ENCODE data around the gene PHF2.

Gene PHF2

GRCh38 chr9:93586290-93587057 lies 10.1 kb downstream of the PHF2 start:
- peaks cover 8% of the 10 kb centered on the region for H3K36me3 Mint-ChIP-seq
- H3K9me3 Mint-ChIP-seq = peaks cover 2% of the 10 kb centered on the region
- no peak for DNase-seq (ENCODE audit: low spot score in 2 of 2)
- no peak overlapping the region for H3K4me3 Mint-ChIP-seq
- no peak for ATAC-seq (ENCODE audit: low read depth)
- H3K27ac Mint-ChIP-seq = no peak overlapping the region
- no peaks in the 10 kb centered on the region for H3K27me3 Mint-ChIP-seq
- H3K4me1 Mint-ChIP-seq = peaks cover 27% of the 10 kb centered on the region

GRCh38 chr9:93587284-93587650 lies 10.9 kb downstream of the PHF2 start:
- Mint-ChIP-seq H3K9me3 (peaks cover 2% of the 10 kb centered on the region), H3K4me1 (peaks cover 25% of the 10 kb centered on the region), H3K27ac (no peak overlapping the region), H3K4me3 (no peak overlapping the region), H3K27me3 (no peaks in the 10 kb centered on the region), H3K36me3 (peaks cover 8% of the 10 kb centered on the region)
- DNase-seq (ENCODE audit: low spot score in 2 of 2) (no peak), ATAC-seq (ENCODE audit: low read depth) (no peak)

GRCh38 chr9:93587651-93588347 lies 11.4 kb downstream of the PHF2 start:
- Mint-ChIP-seq H3K36me3 (peaks cover 8% of the 10 kb centered on the region), H3K4me3 (no peak overlapping the region), H3K9me3 (peaks cover 2% of the 10 kb centered on the region), H3K27me3 (no peaks in the 10 kb centered on the region), H3K27ac (no peak overlapping the region), H3K4me1 (peaks cover 26% of the 10 kb centered on the region)
- DNase-seq (ENCODE audit: low spot score in 2 of 2) (no peak), ATAC-seq (ENCODE audit: low read depth) (no peak)

GRCh38 chr9:93588641-93589609 lies 12.5 kb downstream of the PHF2 start:
- peak in 1 of 2 donors; percentile 5 for DNase-seq (ENCODE audit: low spot score in 2 of 2)
- peaks cover 2% of the 10 kb centered on the region for H3K9me3 Mint-ChIP-seq
- H3K27ac Mint-ChIP-seq = peak overlapping the region; percentile 40
- no peak overlapping the region for H3K4me3 Mint-ChIP-seq
- peaks cover 27% of the 10 kb centered on the region for H3K4me1 Mint-ChIP-seq
- peaks cover 8% of the 10 kb centered on the region for H3K36me3 Mint-ChIP-seq
- no peak for ATAC-seq (ENCODE audit: low read depth)
- H3K27me3 Mint-ChIP-seq = no peaks in the 10 kb centered on the region

GRCh38 chr9:93589688-93590087 lies 13.3 kb downstream of the PHF2 start:
- H3K27ac Mint-ChIP-seq = peak overlapping the region; percentile 40

GRCh38 chr9:93590609-93591234 lies 14.3 kb downstream of the PHF2 start:
- Mint-ChIP-seq H3K36me3 (no peaks in the 10 kb centered on the region), H3K9me3 (no peaks in the 10 kb centered on the region), H3K4me1 (peaks cover 30% of the 10 kb centered on the region), H3K27me3 (no peaks in the 10 kb centered on the region), H3K4me3 (no peak overlapping the region), H3K27ac (no peak overlapping the region)
- ATAC-seq (ENCODE audit: low read depth) (no peak), DNase-seq (ENCODE audit: low spot score in 2 of 2) (no peak)

More at GRCh38 chr9:93589688-93590087, 13.3 kb downstream of the PHF2 start:
- DNase-seq (ENCODE audit: low spot score in 2 of 2) (no peak), ATAC-seq (ENCODE audit: low read depth) (no peak)
- peaks cover 30% of the 10 kb centered on the region for H3K4me1 Mint-ChIP-seq
- H3K4me3 Mint-ChIP-seq = no peak overlapping the region
- peaks cover 3% of the 10 kb centered on the region for H3K36me3 Mint-ChIP-seq
- H3K9me3 Mint-ChIP-seq = no peaks in the 10 kb centered on the region
- no peaks in the 10 kb centered on the region for H3K27me3 Mint-ChIP-seq

- Mint-ChIP-seq H3K9me3 (no peaks in the 10 kb centered on the region), H3K36me3 (no peaks in the 10 kb centered on the region), H3K27me3 (no peaks in the 10 kb centered on the region), H3K4me3 (no peak overlapping the region), H3K27ac (no peak overlapping the region), H3K4me1 (peaks cover 36% of the 10 kb centered on the region)
- ATAC-seq (ENCODE audit: low read depth) (no peak), DNase-seq (ENCODE audit: low spot score in 2 of 2) (no peak)
Measured at GRCh38 chr9:93591301-93592007, 15.1 kb downstream of the PHF2 start.

GRCh38 chr9:93592008-93592642 lies 15.7 kb downstream of the PHF2 start:
- no peak for ATAC-seq (ENCODE audit: low read depth)
- H3K4me3 Mint-ChIP-seq = no peak overlapping the region
- H3K36me3 Mint-ChIP-seq = no peaks in the 10 kb centered on the region
- H3K27me3 Mint-ChIP-seq = no peaks in the 10 kb centered on the region
- no peaks in the 10 kb centered on the region for H3K9me3 Mint-ChIP-seq
- H3K4me1 Mint-ChIP-seq = peaks cover 31% of the 10 kb centered on the region
- H3K27ac Mint-ChIP-seq = no peak overlapping the region
- no peak for DNase-seq (ENCODE audit: low spot score in 2 of 2)

- Mint-ChIP-seq H3K27me3 (no peaks in the 10 kb centered on the region), H3K9me3 (no peaks in the 10 kb centered on the region), H3K4me1 (peaks cover 34% of the 10 kb centered on the region), H3K4me3 (no peak overlapping the region), H3K27ac (no peak overlapping the region), H3K36me3 (no peaks in the 10 kb centered on the region)
- ATAC-seq (ENCODE audit: low read depth) (peak; percentile 38), DNase-seq (ENCODE audit: low spot score in 2 of 2) (no peak)
Measured at GRCh38 chr9:93592643-93593021, 16.2 kb downstream of the PHF2 start.

GRCh38 chr9:93593144-93593658 lies 16.8 kb downstream of the PHF2 start:
- no peak for DNase-seq (ENCODE audit: low spot score in 2 of 2)
- no peaks in the 10 kb centered on the region for H3K36me3 Mint-ChIP-seq
- H3K4me1 Mint-ChIP-seq = peaks cover 35% of the 10 kb centered on the region

GRCh38 chr9:93594041-93594756 lies 17.8 kb downstream of the PHF2 start:
- no peak for ATAC-seq (ENCODE audit: low read depth)
- no peaks in the 10 kb centered on the region for H3K27me3 Mint-ChIP-seq
- no peak overlapping the region for H3K4me3 Mint-ChIP-seq
- no peaks in the 10 kb centered on the region for H3K9me3 Mint-ChIP-seq
- peaks cover 41% of the 10 kb centered on the region for H3K4me1 Mint-ChIP-seq
- no peaks in the 10 kb centered on the region for H3K36me3 Mint-ChIP-seq
- no peak overlapping the region for H3K27ac Mint-ChIP-seq
- DNase-seq (ENCODE audit: low spot score in 2 of 2) = no peak

More at GRCh38 chr9:93593144-93593658, 16.8 kb downstream of the PHF2 start:
- ATAC-seq (ENCODE audit: low read depth) = no peak
- no peaks in the 10 kb centered on the region for H3K9me3 Mint-ChIP-seq
- H3K27me3 Mint-ChIP-seq = no peaks in the 10 kb centered on the region
- H3K27ac Mint-ChIP-seq = no peak overlapping the region
- no peak overlapping the region for H3K4me3 Mint-ChIP-seq

GRCh38 chr9:93595461-93595860 lies 19.1 kb downstream of the PHF2 start:
- H3K27me3 Mint-ChIP-seq = no peaks in the 10 kb centered on the region
- no peaks in the 10 kb centered on the region for H3K36me3 Mint-ChIP-seq
- no peak overlapping the region for H3K4me3 Mint-ChIP-seq
- ATAC-seq (ENCODE audit: low read depth) (no peak), DNase-seq (ENCODE audit: low spot score in 2 of 2) (no peak)
- no peak overlapping the region for H3K27ac Mint-ChIP-seq
- peaks cover 44% of the 10 kb centered on the region for H3K4me1 Mint-ChIP-seq
- H3K9me3 Mint-ChIP-seq = no peaks in the 10 kb centered on the region
